ENCODE data around the gene ZNRF1.

DNA sequence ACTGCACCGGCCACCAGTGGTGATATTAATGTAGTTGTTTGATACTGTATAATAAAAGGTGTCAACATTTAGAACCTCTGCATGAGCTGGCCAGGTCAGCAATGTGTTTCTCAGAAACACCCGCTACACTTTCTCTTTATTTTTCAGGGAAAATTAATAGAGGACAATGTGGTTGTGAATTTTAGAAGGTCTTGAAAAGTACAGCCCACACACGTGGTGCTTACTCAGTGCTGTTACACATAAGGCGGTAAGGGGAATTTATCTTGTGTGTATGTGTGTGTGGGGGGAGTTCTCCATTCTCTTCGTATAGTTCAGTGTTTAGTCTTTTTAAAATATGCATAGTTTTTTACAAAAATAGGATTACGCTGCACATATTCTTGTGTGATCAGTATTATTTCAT is 145.1 kb downstream of the ZNRF1 start:
- TF ChIP-seq, protein P1, sequence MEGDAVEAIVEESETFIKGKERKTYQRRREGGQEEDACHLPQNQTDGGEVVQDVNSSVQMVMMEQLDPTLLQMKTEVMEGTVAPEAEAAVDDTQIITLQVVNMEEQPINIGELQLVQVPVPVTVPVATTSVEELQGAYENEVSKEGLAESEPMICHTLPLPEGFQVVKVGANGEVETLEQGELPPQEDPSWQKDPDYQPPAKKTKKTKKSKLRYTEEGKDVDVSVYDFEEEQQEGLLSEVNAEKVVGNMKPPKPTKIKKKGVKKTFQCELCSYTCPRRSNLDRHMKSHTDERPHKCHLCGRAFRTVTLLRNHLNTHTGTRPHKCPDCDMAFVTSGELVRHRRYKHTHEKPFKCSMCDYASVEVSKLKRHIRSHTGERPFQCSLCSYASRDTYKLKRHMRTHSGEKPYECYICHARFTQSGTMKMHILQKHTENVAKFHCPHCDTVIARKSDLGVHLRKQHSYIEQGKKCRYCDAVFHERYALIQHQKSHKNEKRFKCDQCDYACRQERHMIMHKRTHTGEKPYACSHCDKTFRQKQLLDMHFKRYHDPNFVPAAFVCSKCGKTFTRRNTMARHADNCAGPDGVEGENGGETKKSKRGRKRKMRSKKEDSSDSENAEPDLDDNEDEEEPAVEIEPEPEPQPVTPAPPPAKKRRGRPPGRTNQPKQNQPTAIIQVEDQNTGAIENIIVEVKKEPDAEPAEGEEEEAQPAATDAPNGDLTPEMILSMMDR (IDR thresholded peaks at IDR 0.05) = no peak
- no peak for TF ChIP-seq POLR2A (IDR thresholded peaks at IDR 0.05; ENCODE audit: low read length)
- TF ChIP-seq, protein P2, sequence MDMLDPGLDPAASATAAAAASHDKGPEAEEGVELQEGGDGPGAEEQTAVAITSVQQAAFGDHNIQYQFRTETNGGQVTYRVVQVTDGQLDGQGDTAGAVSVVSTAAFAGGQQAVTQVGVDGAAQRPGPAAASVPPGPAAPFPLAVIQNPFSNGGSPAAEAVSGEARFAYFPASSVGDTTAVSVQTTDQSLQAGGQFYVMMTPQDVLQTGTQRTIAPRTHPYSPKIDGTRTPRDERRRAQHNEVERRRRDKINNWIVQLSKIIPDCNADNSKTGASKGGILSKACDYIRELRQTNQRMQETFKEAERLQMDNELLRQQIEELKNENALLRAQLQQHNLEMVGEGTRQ (IDR thresholded peaks at IDR 0.05) = no peak

Measured in A549 (cell line).